Lower lobe of right lung (tissue), 2 donors: ENCODE data around the gene ALDH16A1. TPM values are rescaled to one million over a fixed set of nuclear protein-coding genes. Genes with fewer than 3 reads are reported as not detected.

ENCODE experiments used
- ATAC-seq, 2 donors: fragments of 200-7000 bp; cut with Tn5 transposase; one replicate each; pipeline ENCODE4 v1.9.1; 2020 to 2022; ENCODE audit warnings: mild to moderate bottlenecking in 2 of 2, moderate library complexity in 2 of 2
- DNase-seq: peaks from one replicate; pipeline ENCODE4 v3.0.0-alpha.2; 2020
- H3K27ac ChIP-seq: fragments of 200-600 bp; one replicate; pipeline ENCODE4 v1.8.0; 2022
- H3K27me3 ChIP-seq: fragments of 200-600 bp; one replicate; pipeline ENCODE4 v1.8.0; 2022; ENCODE audit warnings: low read depth
- H3K36me3 ChIP-seq: fragments of 200-600 bp; one replicate; pipeline ENCODE4 v1.8.0; 2022; ENCODE audit warnings: mild to moderate bottlenecking
- H3K4me1 ChIP-seq: fragments of 200-600 bp; one replicate; pipeline ENCODE4 v1.8.0; 2022
- H3K4me3 ChIP-seq: fragments of 200-600 bp; one replicate; pipeline ENCODE4 v1.8.0; 2022; ENCODE audit warnings: mild to moderate bottlenecking
- H3K9me3 ChIP-seq: fragments of 200-600 bp; one replicate; pipeline ENCODE4 v1.8.0; 2022
- CTCF ChIP-seq: fragments of 200-600 bp; IDR thresholded peaks from one replicate; pipeline ENCODE4 v1.8.0; 2022; ENCODE audit warnings: antibody characterized with exemption, mild to moderate bottlenecking
- intact Hi-C: fragments of 100-400 bp; cut with DNase I; formaldehyde crosslinking; loops from one replicate; pipeline ENCODE4 v1.11.0; 2022
- total RNA-seq: library from RNA; stranded (reverse); fragmentation: NEBNext Ultra II Directional; extraction: Animal tissue kit (Norgen Biotek cat#: 25700); gene quantifications from one replicate; pipeline ENCODE4 v1.2.1, GENCODE V29; 2021
- donor health status: DM: no; HTN: yes; CAD: no; lungs with severe emphysema.

The ALDH16A1 gene
- total RNA-seq, 1 donor from 2014 or later = 33.7 TPM

GRCh38 chr19:49415810-49416200, 37.2 kb upstream of the ALDH16A1 start:
- Histone ChIP-seq H3K27ac (no peak overlapping the region), H3K4me1 (peaks cover 3% of the 10 kb centered on the region), H3K4me3 (no peak overlapping the region), H3K9me3 (no peaks in the 10 kb centered on the region), H3K36me3 (no peaks in the 10 kb centered on the region), H3K27me3 (peaks cover 32% of the 10 kb centered on the region)
- TF ChIP-seq CTCF = no peak
- intact Hi-C loops = no loop called here
- ATAC-seq (no peak), DNase-seq (no peak)

- Histone ChIP-seq H3K9me3 (no peaks in the 10 kb centered on the region), H3K27ac (no peak overlapping the region), H3K27me3 (peaks cover 45% of the 10 kb centered on the region), H3K36me3 (no peaks in the 10 kb centered on the region), H3K4me1 (peaks cover 13% of the 10 kb centered on the region), H3K4me3 (no peak overlapping the region)
- TF ChIP-seq CTCF = no peak
- DNase-seq (no peak), ATAC-seq (no peak)
- intact Hi-C loops = no loop called here
Measured at GRCh38 chr19:49417088-49417487, 35.9 kb upstream of the ALDH16A1 start.

- DNase-seq = no peak
- intact Hi-C loops = no loop called here
- peaks cover 27% of the 10 kb centered on the region for H3K4me1 ChIP-seq
- H3K4me3 ChIP-seq = no peak overlapping the region
- no peaks in the 10 kb centered on the region for H3K36me3 ChIP-seq
- H3K27ac ChIP-seq = no peak overlapping the region
- H3K27me3 ChIP-seq = peaks cover 59% of the 10 kb centered on the region
- H3K9me3 ChIP-seq = no peaks in the 10 kb centered on the region
- TF ChIP-seq CTCF = no peak
- ATAC-seq = no peak
Measured at GRCh38 chr19:49418511-49418910, 34.5 kb upstream of the ALDH16A1 start.

GRCh38 chr19:49419173-49419572, 33.9 kb upstream of the ALDH16A1 start:
- Histone ChIP-seq H3K4me3 (no peak overlapping the region), H3K27ac (no peak overlapping the region), H3K4me1 (peaks cover 27% of the 10 kb centered on the region), H3K36me3 (no peaks in the 10 kb centered on the region), H3K9me3 (no peaks in the 10 kb centered on the region), H3K27me3 (peaks cover 66% of the 10 kb centered on the region)
- TF ChIP-seq CTCF = no peak
- intact Hi-C loops = no loop called here
- no peak for ATAC-seq
- DNase-seq = no peak

- Histone ChIP-seq H3K4me3 (no peak overlapping the region), H3K9me3 (no peaks in the 10 kb centered on the region), H3K4me1 (peaks cover 27% of the 10 kb centered on the region), H3K36me3 (no peaks in the 10 kb centered on the region), H3K27ac (no peak overlapping the region), H3K27me3 (peaks cover 70% of the 10 kb centered on the region)
- TF ChIP-seq CTCF = no peak
- ATAC-seq (no peak), DNase-seq (no peak)
- intact Hi-C loops = no loop called here
Measured at GRCh38 chr19:49420227-49420626, 32.8 kb upstream of the ALDH16A1 start.
